Esophagus squamous epithelium (tissue), 4 donors: ENCODE data around the gene SH2D6.

ENCODE experiments used
- POLR2A ChIP-seq, 4 donors: fragments of 450-650 bp; IDR thresholded peaks; one replicate each; pipeline ENCODE4 v1.6.1; 2017; ENCODE audit warnings: antibody characterized with exemption in 4 of 4, mild to moderate bottlenecking in 4 of 4, moderate library complexity in 3 of 4
- TF ChIP-seq, protein P1 (sequence below), 6 experiments: fragments of 450-650 bp in 4 of 6; fragments of 200-600 bp in 2 of 6; sonication (generic) in 2 of 6; IDR thresholded peaks; one replicate each; pipeline ENCODE4 v1.5.1; 2016 to 2019; ENCODE audit warnings: antibody characterized with exemption in 6 of 6, mild to moderate bottlenecking in 4 of 6, moderate library complexity in 4 of 6

DNA sequence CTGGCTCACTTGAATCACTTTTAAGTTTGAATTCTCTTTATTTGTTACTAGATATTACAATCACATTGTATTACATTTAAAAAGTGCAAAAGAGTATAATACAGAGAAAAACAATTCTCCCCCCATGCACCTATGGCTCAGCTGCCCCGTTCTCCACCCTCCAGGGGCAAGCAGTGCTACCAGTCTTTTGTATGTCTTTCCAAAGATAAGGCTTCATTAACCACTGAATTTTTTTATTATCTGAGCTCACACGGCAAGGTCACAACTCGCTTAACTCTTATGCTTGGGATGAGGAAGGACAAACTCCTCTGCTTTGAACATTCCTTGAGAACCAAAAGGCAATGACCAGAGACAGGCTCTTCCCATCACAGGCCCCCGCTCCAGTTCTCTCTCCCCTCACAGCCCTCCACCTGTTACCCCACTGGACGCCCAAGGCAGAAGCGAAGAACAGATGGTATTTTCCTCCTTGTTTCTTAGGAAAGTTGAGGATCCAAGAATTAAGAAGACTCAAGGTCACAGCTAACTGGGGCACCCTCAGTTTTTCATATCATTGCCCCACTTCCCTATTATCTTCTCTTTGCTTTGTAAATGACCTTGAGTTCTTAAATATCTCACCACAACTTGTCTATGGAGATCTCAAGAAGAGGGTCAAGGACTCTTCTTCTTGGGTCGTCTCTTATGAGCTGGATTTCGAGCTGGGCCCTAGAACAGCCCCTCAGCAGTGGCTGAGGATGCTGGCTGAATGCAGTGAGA is 30.1 kb downstream of the SH2D6 start:
- TF ChIP-seq, protein P1, sequence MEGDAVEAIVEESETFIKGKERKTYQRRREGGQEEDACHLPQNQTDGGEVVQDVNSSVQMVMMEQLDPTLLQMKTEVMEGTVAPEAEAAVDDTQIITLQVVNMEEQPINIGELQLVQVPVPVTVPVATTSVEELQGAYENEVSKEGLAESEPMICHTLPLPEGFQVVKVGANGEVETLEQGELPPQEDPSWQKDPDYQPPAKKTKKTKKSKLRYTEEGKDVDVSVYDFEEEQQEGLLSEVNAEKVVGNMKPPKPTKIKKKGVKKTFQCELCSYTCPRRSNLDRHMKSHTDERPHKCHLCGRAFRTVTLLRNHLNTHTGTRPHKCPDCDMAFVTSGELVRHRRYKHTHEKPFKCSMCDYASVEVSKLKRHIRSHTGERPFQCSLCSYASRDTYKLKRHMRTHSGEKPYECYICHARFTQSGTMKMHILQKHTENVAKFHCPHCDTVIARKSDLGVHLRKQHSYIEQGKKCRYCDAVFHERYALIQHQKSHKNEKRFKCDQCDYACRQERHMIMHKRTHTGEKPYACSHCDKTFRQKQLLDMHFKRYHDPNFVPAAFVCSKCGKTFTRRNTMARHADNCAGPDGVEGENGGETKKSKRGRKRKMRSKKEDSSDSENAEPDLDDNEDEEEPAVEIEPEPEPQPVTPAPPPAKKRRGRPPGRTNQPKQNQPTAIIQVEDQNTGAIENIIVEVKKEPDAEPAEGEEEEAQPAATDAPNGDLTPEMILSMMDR (IDR thresholded peaks at IDR 0.05): no peak
- no peak for TF ChIP-seq POLR2A (IDR thresholded peaks at IDR 0.05)
